H1 (cell line): ENCODE data around the gene EXD3. TPM values are rescaled to one million over a fixed set of nuclear protein-coding genes. Genes with fewer than 3 reads are reported as not detected.

Source experiments
- ATF2 ChIP-seq: IDR thresholded peaks from 2 replicates; pipeline ENCODE4 v1.6.1; 2012; ENCODE audit warnings: low read length, inconsistent platforms
- BACH1 ChIP-seq: IDR thresholded peaks from 2 replicates; pipeline ENCODE4 v1.6.1; 2012; ENCODE audit warnings: low read length, improper control_type of control experiment
- BCL11A ChIP-seq, 2 experiments: IDR thresholded peaks; one replicate each; pipeline ENCODE4 v1.6.1; 2011; ENCODE audit warnings: low read depth in 2 of 2, low read length in 2 of 2, mild to moderate bottlenecking in 2 of 2
- CBX5 ChIP-seq: fragments of 300-800, 300-1000 bp; sonication (generic); IDR thresholded peaks from 2 replicates; pipeline ENCODE4 v1.7.1; 2016; ENCODE audit warnings: antibody characterized with exemption, low read length, low read depth
- CHD1 ChIP-seq: IDR thresholded peaks from 2 replicates; pipeline ENCODE4 v1.6.1; 2012; ENCODE audit warnings: low read depth, low read length, improper control_type of control experiment
- EGR1 ChIP-seq: IDR thresholded peaks from 2 replicates; pipeline ENCODE4 v1.6.1; 2011; ENCODE audit warnings: low read depth, low read length, borderline replicate concordance
- EP300 ChIP-seq, 2 experiments: IDR thresholded peaks; 1 replicate in 1 of 2; 2 replicates in 1 of 2; pipeline ENCODE4 v1.6.1; 2011 to 2012; ENCODE audit warnings: low read depth in 2 of 2, low read length in 2 of 2, mild to moderate bottlenecking in 2 of 2, borderline replicate concordance in 1 of 2, inconsistent platforms in 1 of 2, moderate library complexity in 1 of 2
- FOSL1 ChIP-seq: IDR thresholded peaks from 2 replicates; pipeline ENCODE4 v1.6.1; 2011; ENCODE audit warnings: mild to moderate bottlenecking, low read depth, low read length, moderate library complexity; ENCODE audit not compliant: insufficient read depth
- GABPA ChIP-seq: IDR thresholded peaks from 2 replicates; pipeline ENCODE4 v1.6.1; 2011; ENCODE audit warnings: mild to moderate bottlenecking, low read length, moderate library complexity, borderline replicate concordance; ENCODE audit not compliant: insufficient read depth
- HDAC2 ChIP-seq, 2 experiments: fragments of 300-600 bp in 1 of 2; sonication (generic) in 1 of 2; IDR thresholded peaks; 2 replicates each; pipeline ENCODE4 v1.6.1; 2011 to 2012; ENCODE audit warnings: low read depth in 2 of 2, low read length in 2 of 2, mild to moderate bottlenecking in 2 of 2, moderate library complexity in 2 of 2, borderline replicate concordance in 1 of 2, inconsistent platforms in 1 of 2
- HDAC6 ChIP-seq: IDR thresholded peaks from one replicate; pipeline ENCODE4 v1.7.1; 2012; ENCODE audit warnings: low read depth, mild to moderate bottlenecking, inconsistent platforms, low read length, moderate library complexity
- MAFK ChIP-seq: IDR thresholded peaks from 2 replicates; pipeline ENCODE4 v1.6.1; 2012; ENCODE audit warnings: low read depth, mild to moderate bottlenecking, improper control_type of control experiment, low read length
- POLR2AphosphoS5 ChIP-seq: IDR thresholded peaks from 2 replicates; pipeline ENCODE4 v1.6.1; 2011; ENCODE audit warnings: low read depth, low read length
- RXRA ChIP-seq: IDR thresholded peaks from 2 replicates; pipeline ENCODE4 v1.6.1; 2011; ENCODE audit warnings: low read depth, mild to moderate bottlenecking, low read length, moderate library complexity; ENCODE audit not compliant: insufficient read depth
- TAF1 ChIP-seq: IDR thresholded peaks from 2 replicates; pipeline ENCODE4 v1.6.1; 2011; ENCODE audit warnings: mild to moderate bottlenecking, low read depth, low read length
- TBP ChIP-seq: IDR thresholded peaks from 2 replicates; pipeline ENCODE4 v1.6.1; 2011; ENCODE audit warnings: low read depth, low read length, improper control_type of control experiment
- ZNF274 ChIP-seq: IDR thresholded peaks from 2 replicates; pipeline ENCODE4 v1.7.0; 2012; ENCODE audit warnings: low read length, borderline replicate concordance; ENCODE audit errors: extremely low read depth
- polyA plus RNA-seq, 7 experiments: library from polyadenylated mRNA; depleted of rRNA in 3 of 7; stranded (reverse) in 5 of 7; unstranded in 2 of 7; fragments of >200 nt in 5 of 7; fragments of 200-250 nt in 2 of 7; gene quantifications; 1 replicate in 5 of 7; 2 replicates in 1 of 7; 4 replicates in 1 of 7; pipeline versions ENCODE4 v1.2.1 to v1.2.3, GENCODE V29; 2011 to 2013; ENCODE audit warnings: missing spikeins in 2 of 7, mixed read lengths in 2 of 7
- total RNA-seq: library from RNA; stranded (reverse); fragmentation: NEBNext Ultra II Directional; extraction: Animal tissue kit (Norgen Biotek cat#: 25700); gene quantifications from 2 replicates; pipeline ENCODE4 v1.2.1, GENCODE V29; 2021
- TF ChIP-seq, protein P1 (sequence below): IDR thresholded peaks from 2 replicates; pipeline ENCODE4 v1.6.1; 2011; ENCODE audit warnings: low read length, improper control_type of control experiment
- TF ChIP-seq, protein P2 (sequence below): IDR thresholded peaks from 2 replicates; pipeline ENCODE4 v1.6.1; 2011; ENCODE audit warnings: low read depth, mild to moderate bottlenecking, low read length; ENCODE audit not compliant: insufficient read depth

EXD3 gene
- total and polyA plus RNA-seq, 2 of the 8 experiments (the other 6 are each of a cell fraction or from before 2014, with no cell fraction given) = 7.2 to 9.4 TPM

DNA sequence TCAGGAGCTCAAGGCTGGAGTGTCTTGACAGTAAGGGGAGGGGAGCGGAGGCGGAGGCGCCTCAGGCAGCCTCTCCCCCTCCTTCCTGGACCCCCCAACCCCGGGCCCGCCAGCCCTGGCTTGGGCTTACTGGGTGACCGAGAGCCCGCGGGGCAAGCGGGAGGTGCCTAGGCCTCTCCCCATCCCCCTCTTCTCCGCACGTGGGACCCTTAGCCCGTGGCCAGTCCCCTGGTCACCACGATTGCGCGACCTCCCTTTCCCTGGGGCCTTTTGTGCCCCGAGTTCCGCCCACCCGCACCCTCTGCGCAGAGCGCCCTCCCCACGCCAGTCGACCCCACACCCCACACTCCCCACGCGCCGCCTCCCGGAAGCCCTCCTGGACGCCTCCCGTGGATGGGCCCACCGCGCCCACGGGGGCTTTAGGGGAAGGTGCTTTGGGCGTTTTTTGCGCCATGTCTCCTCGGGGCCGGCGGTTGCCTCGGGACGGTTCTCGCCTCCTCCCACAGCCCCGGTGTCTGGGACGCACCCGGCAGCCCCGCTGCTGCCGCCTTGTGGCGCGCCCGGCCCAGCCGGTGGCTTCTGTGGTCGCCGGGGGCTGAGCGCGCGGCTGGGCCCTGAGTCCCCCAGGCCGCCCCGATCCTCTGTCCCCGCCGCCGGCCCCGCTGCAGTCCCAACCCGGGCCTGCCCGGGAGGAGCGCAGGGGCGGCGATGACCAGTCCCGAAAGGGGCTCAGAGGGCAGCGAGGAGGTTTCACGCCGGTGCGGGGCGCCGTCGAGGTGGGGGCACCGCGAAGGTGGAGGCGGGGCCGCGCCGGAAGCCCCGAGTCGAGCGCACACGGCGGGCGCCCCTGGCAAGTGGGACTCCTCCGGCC, 142.3 kb downstream of the EXD3 start (continued):
- TF ChIP-seq BACH1 (peak; percentile 68), FOSL1 (no peak), HDAC6 (no peak), RXRA (no peak), ZNF274 (no peak), BCL11A (IDR thresholded peaks at IDR 0.05; ENCODE audit: low read depth in 2 of 2, low read length in 2 of 2) (no peak), CHD1 (no peak), POLR2AphosphoS5 (no peak), CBX5 (no peak), TAF1 (no peak), ATF2 (no peak), MAFK (no peak), GABPA (no peak), EP300 (IDR thresholded peaks at IDR 0.05; ENCODE audit: borderline replicate concordance in 1 of 2, low read depth in 2 of 2, low read length in 2 of 2) (no peak), HDAC2 (IDR thresholded peaks at IDR 0.05; ENCODE audit: borderline replicate concordance in 1 of 2, low read depth in 2 of 2, low read length in 2 of 2) (peak in 1 of 2 experiments; percentile 68; a peak in 1 of 4 replicates), TBP (no peak), EGR1 (no peak)
- TF ChIP-seq, protein P1, sequence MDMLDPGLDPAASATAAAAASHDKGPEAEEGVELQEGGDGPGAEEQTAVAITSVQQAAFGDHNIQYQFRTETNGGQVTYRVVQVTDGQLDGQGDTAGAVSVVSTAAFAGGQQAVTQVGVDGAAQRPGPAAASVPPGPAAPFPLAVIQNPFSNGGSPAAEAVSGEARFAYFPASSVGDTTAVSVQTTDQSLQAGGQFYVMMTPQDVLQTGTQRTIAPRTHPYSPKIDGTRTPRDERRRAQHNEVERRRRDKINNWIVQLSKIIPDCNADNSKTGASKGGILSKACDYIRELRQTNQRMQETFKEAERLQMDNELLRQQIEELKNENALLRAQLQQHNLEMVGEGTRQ = no peak
- TF ChIP-seq, protein P2, sequence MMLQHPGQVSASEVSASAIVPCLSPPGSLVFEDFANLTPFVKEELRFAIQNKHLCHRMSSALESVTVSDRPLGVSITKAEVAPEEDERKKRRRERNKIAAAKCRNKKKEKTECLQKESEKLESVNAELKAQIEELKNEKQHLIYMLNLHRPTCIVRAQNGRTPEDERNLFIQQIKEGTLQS = no peak
